Keratinocyte (primary cell): ENCODE measurements around the gene ZNF184. TPM values are rescaled to one million over a fixed set of nuclear protein-coding genes. Genes with fewer than 3 reads are reported as not detected.
A peak's percentile ranks its signal among the peaks of the same experiment; 100 is the strongest.

ENCODE experiments used
- DNase-seq: peaks from one replicate; pipeline ENCODE4 v3.0.0-alpha.2; 2011; ENCODE audit warnings: low read depth, missing footprints, low spot score
- FAIRE-seq: peaks from 2 replicates; lab custom pipeline; 2011; peaks lifted over from hg19 to GRCh38; lab: Jason Lieb, UNC
- H2AFZ ChIP-seq: 2 replicates; pipeline ENCODE4 v1.6.0; 2012; ENCODE audit warnings: low read length, control low read depth, inconsistent platforms; ENCODE audit not compliant: control insufficient read depth
- H3K27ac ChIP-seq: 2 replicates; pipeline ENCODE4 v1.5.1; 2011; ENCODE audit warnings: low read length; ENCODE audit not compliant: control insufficient read depth, insufficient read depth
- H3K27me3 ChIP-seq: 3 replicates; pipeline ENCODE4 v1.6.0; 2011; ENCODE audit warnings: low read length; ENCODE audit not compliant: control insufficient read depth, insufficient read depth; ENCODE audit errors: extremely low read depth
- H3K36me3 ChIP-seq, 2 experiments: 2 replicates in 1 of 2; 3 replicates in 1 of 2; pipeline ENCODE4 v1.5.1; 2011; ENCODE audit warnings: low read length in 2 of 2, mild to moderate bottlenecking in 1 of 2; ENCODE audit not compliant: control insufficient read depth in 2 of 2, insufficient read depth in 2 of 2; ENCODE audit errors: extremely low read depth in 1 of 2
- H3K4me1 ChIP-seq: 3 replicates; pipeline ENCODE4 v1.5.1; 2011; ENCODE audit warnings: low read length; ENCODE audit not compliant: control insufficient read depth, insufficient read depth; ENCODE audit errors: extremely low read depth
- H3K4me2 ChIP-seq: 3 replicates; pipeline ENCODE4 v1.6.0; 2011; ENCODE audit warnings: low read depth, low read length; ENCODE audit not compliant: control insufficient read depth, insufficient read depth; ENCODE audit errors: extremely low read depth
- H3K4me3 ChIP-seq, 3 experiments: fragments of 200-600 bp in 1 of 3; sonication (generic) in 1 of 3; 2 replicates in 2 of 3; 3 replicates in 1 of 3; pipeline ENCODE4 v1.5.1; 2011 to 2016; ENCODE audit warnings: low read length in 3 of 3, mild to moderate bottlenecking in 3 of 3, control low read depth in 2 of 3, inconsistent platforms in 1 of 3, low read depth in 1 of 3, mixed read lengths in 1 of 3, mixed run types in 1 of 3, moderate library complexity in 1 of 3; ENCODE audit not compliant: control insufficient read depth in 2 of 3, insufficient read depth in 2 of 3; ENCODE audit errors: extremely low read depth in 1 of 3
- H3K79me2 ChIP-seq: 2 replicates; pipeline ENCODE4 v1.6.0; 2012; ENCODE audit warnings: low read length; ENCODE audit not compliant: control insufficient read depth, insufficient read depth
- H3K9ac ChIP-seq: 3 replicates; pipeline ENCODE4 v1.6.0; 2011; ENCODE audit warnings: low read length; ENCODE audit not compliant: control insufficient read depth, insufficient read depth; ENCODE audit errors: extremely low read depth
- H3K9me1 ChIP-seq: 3 replicates; pipeline ENCODE4 v1.6.0; 2011; ENCODE audit warnings: low read length; ENCODE audit not compliant: control insufficient read depth, insufficient read depth; ENCODE audit errors: extremely low read depth
- H3K9me3 ChIP-seq: 2 replicates; pipeline ENCODE4 v1.5.1; 2012; ENCODE audit warnings: low read depth, low read length; ENCODE audit not compliant: control insufficient read depth
- H4K20me1 ChIP-seq: 3 replicates; pipeline ENCODE4 v1.6.0; 2011; ENCODE audit warnings: low read length; ENCODE audit not compliant: control insufficient read depth, insufficient read depth; ENCODE audit errors: extremely low read depth
- EZH2 ChIP-seq: IDR thresholded peaks from one replicate; pipeline ENCODE4 v1.6.1; 2012; ENCODE audit warnings: inconsistent platforms, mild to moderate bottlenecking, low read length, moderate library complexity
- dilution Hi-C: fragments of 300-500 bp; cut with MboI; formaldehyde crosslinking; loops from one replicate; pipeline ENCODE4 v1.7.0; 2020; ENCODE audit warnings: low sequenced_read_pairs; ENCODE audit not compliant: extremely low pct_ligation_motif_present
- polyA plus RNA-seq, 5 experiments: library from polyadenylated mRNA; depleted of rRNA in 3 of 5; stranded (reverse) in 3 of 5; stranded (forward) in 1 of 5; unstranded in 1 of 5; fragments of >200 nt; gene quantifications; 1 replicate in 1 of 5; 2 replicates in 3 of 5; 3 replicates in 1 of 5; pipeline versions ENCODE4 v1.2.1 to v1.2.3, GENCODE V29; 2011 to 2012; ENCODE audit warnings: missing spikeins in 2 of 5, low read depth in 1 of 5, low replicate concordance in 1 of 5
- TF ChIP-seq, protein P1 (sequence below), 3 experiments: IDR thresholded peaks in 1 of 3; conservative IDR thresholded peaks in 1 of 3; optimal IDR thresholded peaks in 1 of 3; 2 replicates in 2 of 3; 3 replicates in 1 of 3; pipeline versions ENCODE3 to v1.5.1; 2011; ENCODE audit warnings: low read length in 3 of 3, mild to moderate bottlenecking in 3 of 3, moderate library complexity in 2 of 3, control low read depth in 1 of 3, inconsistent platforms in 1 of 3; ENCODE audit not compliant: insufficient read depth in 2 of 3; ENCODE audit errors: extremely low read depth in 1 of 3

The ZNF184 gene
- polyA plus RNA-seq, 1 donor (not counting 4 experiments of a cell fraction or from before 2014, with no cell fraction given): 4.3 TPM

DNA sequence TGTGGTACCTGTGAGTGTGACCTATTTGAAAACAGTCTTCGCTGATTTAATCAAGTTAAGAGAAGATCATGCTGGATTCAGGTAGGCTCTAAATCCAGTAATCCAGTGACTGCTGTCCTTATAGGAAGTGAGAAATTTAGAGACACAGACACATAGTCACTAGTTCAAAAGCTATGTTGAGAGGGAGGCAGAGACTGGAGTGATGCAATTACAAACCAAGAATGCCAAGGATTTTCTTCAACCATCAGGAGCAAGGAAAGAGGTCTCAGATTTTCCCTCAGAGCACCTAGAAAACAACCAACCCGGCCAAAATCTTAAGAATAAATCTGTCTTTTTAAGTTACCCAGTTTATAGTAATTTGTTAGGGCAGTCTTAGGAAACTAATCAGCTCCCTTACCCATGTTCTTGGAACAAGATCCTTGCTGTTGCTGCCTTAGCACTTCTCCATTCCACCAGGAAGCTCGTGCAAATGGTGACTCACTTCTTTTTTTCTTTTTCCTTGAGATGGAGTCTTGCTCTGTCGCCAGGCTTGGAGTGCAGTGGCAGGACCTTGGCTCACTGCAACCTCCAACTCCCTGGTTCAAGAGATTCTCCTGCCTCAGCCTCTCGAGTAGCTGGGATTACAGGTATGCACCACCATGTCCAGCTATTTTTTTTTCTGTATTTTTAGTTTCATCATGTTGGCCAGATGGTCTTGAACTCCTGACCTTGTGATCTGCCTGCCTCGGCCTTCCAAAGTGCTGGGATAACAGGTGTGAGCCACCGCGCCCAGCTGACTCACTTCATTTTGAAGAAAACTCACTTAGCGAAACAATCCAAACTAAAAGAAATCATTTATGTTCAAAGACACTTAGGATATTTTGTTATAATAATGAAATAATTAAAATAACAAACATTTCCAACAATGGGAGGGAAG lies 34.4 kb upstream of the ZNF184 start:
- no peaks in the 10 kb centered on the region for H3K9me3 ChIP-seq
- H3K9ac ChIP-seq: no peak overlapping the region
- no peak overlapping the region for H3K27ac ChIP-seq
- no peaks in the 10 kb centered on the region for H3K9me1 ChIP-seq
- no peak for FAIRE-seq
- no peak overlapping the region for H3K4me2 ChIP-seq
- H3K79me2 ChIP-seq: no peaks in the 10 kb centered on the region
- no peak overlapping the region for H2AFZ ChIP-seq
- no peak for TF ChIP-seq EZH2
- TF ChIP-seq, protein P1, sequence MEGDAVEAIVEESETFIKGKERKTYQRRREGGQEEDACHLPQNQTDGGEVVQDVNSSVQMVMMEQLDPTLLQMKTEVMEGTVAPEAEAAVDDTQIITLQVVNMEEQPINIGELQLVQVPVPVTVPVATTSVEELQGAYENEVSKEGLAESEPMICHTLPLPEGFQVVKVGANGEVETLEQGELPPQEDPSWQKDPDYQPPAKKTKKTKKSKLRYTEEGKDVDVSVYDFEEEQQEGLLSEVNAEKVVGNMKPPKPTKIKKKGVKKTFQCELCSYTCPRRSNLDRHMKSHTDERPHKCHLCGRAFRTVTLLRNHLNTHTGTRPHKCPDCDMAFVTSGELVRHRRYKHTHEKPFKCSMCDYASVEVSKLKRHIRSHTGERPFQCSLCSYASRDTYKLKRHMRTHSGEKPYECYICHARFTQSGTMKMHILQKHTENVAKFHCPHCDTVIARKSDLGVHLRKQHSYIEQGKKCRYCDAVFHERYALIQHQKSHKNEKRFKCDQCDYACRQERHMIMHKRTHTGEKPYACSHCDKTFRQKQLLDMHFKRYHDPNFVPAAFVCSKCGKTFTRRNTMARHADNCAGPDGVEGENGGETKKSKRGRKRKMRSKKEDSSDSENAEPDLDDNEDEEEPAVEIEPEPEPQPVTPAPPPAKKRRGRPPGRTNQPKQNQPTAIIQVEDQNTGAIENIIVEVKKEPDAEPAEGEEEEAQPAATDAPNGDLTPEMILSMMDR (optimal IDR thresholded peaks at IDR 0.05 in 1 of 3, IDR thresholded peaks at IDR 0.05 in 1 of 3, conservative IDR thresholded peaks at IDR 0.05 in 1 of 3; ENCODE audit: extremely low read depth in 1 of 3, insufficient read depth in 2 of 3, low read length in 3 of 3): no peak
- dilution Hi-C loops: no loop called here
- no peak overlapping the region for H3K4me3 ChIP-seq
- H3K27me3 ChIP-seq: peaks cover 3% of the 10 kb centered on the region
- H3K4me1 ChIP-seq: no peaks in the 10 kb centered on the region
- DNase-seq: no peak
- H4K20me1 ChIP-seq: no peaks in the 10 kb centered on the region
- no peaks in the 10 kb centered on the region for H3K36me3 ChIP-seq

DNA sequence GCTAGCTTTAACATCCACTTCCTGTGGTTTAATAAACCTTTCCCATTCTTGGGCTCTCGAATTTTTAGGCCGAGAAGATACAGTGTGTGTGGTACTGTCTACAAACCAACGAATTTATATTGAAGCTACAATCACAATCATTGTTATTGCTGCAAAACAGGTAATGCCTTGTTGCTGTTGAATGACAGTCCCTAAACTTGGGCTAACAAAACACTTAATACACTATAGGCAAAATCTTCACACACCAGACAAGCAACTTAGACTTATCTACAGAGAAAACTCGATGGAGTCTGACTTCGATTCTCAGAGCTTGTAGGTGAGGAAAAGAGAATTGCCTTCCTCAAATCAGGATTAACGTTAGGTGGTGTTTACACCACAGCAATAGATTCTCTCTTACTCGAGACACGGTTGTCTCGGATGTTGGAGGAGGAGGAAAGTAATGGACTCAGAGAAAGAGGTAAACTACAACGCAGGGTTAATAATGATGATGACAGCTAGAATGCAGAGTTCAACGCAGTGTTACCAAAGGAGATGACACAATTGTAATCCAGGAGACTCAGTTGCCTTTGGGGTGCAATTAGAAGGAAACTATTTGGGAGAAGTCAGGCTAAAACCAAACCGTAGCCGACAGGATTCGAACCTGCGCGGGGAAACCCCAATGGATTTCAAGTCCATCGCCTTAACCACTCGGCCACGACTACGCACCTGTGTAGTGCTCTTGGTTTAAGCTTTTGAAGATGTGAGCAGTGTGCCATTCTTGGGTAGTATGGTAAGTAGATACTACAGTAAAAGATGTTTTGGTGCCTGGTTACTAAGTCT lies 32.5 kb upstream of the ZNF184 start:
- TF ChIP-seq, protein P1 (optimal IDR thresholded peaks at IDR 0.05 in 1 of 3, IDR thresholded peaks at IDR 0.05 in 1 of 3, conservative IDR thresholded peaks at IDR 0.05 in 1 of 3; ENCODE audit: extremely low read depth in 1 of 3, insufficient read depth in 2 of 3, low read length in 3 of 3): no peak
- TF ChIP-seq EZH2: no peak
- Histone ChIP-seq H3K4me1 (no peaks in the 10 kb centered on the region), H3K4me2 (no peak overlapping the region), H4K20me1 (no peaks in the 10 kb centered on the region), H3K27me3 (no peaks in the 10 kb centered on the region), H3K9ac (no peak overlapping the region), H3K27ac (no peak overlapping the region), H3K4me3 (no peak overlapping the region), H2AFZ (no peak overlapping the region), H3K36me3 (no peaks in the 10 kb centered on the region), H3K9me3 (no peaks in the 10 kb centered on the region), H3K9me1 (no peaks in the 10 kb centered on the region), H3K79me2 (no peaks in the 10 kb centered on the region)
- peak; percentile 84 for FAIRE-seq
- peak; percentile 94 for DNase-seq
- dilution Hi-C loops: no loop called here
